HG03108 (cell line): Measurements from ENCODE around the gene SPAG16.
"Not testable (repeated sequence)": the region's sequence is repeated elsewhere in the genome, so short reads cannot be mapped to it uniquely, and the experiment has no call there.

ENCODE experiments used
- ATAC-seq: cut with Tn5 transposase; IDR thresholded peaks from one replicate; pipeline ENCODE4 v1.9.1; 2021; ENCODE audit warnings: moderate library complexity; ENCODE audit not compliant: unreplicated experiment

Gene SPAG16

DNA sequence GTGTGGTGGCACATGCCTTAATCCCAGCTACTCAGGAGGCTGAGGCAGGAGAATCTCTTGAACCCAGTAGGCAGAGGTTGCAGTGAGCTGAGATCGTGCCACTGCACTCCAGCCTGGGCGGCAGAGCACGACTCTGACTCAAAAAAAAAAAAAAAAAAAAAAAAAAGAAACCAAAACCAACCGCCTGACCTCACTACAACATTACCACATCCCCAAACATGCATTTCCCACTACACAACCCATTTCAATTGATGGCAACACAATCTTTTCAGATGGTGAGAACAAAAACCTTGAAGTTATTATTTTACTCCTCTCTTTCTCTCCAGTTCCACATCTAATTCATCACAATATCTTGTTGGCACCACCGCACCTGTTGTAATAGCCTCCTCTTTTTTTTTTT lies 778.0 kb downstream of the SPAG16 start:
- ATAC-seq, result not testable (repeated sequence)

DNA sequence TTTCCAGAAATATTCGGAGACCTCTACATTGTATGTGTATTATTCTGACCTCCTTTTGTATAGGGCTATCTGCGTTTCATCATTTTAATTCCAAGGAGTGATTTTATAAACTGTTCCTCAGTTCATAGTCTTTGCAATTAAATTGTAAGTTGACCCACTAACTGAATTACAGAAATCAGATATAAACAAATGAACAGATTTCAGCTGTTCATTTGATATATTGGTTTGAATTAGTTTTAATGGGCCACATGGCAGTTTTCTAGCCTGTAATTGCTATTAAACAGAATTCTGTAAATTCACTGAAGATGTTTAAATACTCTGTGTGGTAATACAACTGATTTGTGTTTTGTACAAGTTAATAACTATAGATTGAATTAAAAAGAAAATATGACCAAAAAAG lies 780.2 kb downstream of the SPAG16 start:
- no peak for ATAC-seq

DNA sequence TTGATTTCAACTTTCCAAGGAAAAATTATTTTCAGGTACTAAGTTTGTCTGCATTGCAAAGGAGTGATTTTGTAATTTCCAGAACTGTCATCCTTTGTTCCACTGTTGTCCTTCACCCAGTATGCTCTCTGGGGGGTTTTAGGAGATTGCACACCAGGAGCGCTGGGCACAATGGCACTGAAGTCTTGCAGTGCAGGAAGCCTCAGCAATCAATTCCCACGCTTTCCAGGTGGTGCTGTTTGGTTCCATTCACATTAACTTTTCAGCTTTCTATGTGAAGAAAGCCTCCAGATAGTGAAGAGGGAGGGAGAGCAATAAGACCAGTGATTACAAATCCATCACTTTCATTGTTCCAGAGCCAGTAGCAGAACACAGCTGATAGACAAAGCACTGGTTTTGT lies 782.6 kb downstream of the SPAG16 start:
- no peak for ATAC-seq

DNA sequence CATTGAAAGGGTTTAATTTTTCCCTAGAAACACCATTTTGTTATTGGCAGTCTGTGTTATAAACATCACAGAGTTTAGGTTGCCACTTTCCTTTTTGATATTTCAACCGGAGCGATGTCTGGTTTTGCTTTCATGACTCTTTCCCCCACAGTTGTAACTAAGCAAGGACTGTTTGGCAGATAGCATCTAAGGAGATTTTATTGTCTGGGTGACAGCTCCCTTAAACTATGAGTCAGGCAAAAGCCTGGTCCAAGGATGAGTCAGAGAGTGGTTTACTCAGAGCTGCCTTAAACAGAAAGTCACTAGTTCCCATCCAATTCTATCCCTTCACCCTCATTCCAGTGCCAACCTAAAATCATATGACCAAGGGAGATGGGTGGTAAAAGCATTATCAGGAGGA lies 785.0 kb downstream of the SPAG16 start:
- no peak for ATAC-seq

DNA sequence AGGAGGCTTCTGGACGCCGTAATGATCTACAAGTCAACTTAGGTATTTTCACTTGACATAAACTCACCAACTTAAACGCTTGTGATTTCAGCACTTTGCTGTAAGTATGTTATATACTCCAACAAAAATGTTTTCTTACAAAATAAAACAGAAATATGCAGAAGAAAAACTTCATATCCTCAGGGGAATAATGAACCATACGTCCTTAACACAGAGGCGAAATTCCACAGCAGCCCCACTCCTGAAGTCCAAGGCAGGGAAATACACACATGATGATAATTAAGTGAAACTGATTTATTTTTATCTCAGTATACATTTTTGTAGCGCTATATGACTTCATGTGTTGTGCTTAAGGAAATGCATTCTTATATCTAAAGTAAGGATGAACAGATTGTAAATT lies 791.2 kb downstream of the SPAG16 start:
- ATAC-seq, result no peak

DNA sequence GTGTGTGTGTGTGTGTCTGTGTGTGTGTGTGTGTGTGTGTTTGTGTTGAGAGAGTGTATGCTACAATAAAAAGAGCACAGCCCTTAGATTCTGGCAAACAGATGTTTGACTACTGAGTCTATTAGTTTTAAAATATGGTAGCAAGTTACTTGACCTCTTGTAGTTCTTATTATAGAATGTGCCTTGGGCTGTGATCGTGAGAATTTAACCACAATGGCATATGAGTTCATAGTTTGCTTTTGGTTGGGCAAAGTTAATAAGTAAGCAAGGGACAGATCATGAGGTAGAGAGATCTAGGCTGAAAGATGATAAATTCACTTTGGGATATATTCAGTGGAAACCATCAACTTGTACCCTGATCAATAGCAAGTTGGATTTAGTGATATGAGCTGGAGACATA lies 792.3 kb downstream of the SPAG16 start:
- ATAC-seq, result no peak

DNA sequence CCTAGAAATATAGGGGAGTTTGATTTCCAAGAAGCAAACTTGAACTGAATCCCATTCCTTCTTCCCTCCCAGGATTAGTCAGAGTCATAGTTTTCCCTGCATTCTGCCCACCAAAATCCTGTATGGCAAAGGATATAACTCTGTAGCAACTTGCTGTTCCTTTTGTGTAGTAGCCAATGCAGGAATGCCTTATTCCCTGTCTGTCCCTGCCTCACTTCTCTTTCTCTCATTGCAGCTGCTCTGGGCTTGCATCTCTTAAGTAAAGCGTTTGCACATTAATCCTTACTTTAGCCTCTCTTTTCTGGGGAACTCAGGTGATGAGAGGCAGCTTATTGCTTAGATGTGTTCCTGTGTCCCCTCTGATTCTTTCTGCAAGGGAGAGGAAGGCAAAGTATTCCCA lies 793.5 kb downstream of the SPAG16 start:
- no peak for ATAC-seq

DNA sequence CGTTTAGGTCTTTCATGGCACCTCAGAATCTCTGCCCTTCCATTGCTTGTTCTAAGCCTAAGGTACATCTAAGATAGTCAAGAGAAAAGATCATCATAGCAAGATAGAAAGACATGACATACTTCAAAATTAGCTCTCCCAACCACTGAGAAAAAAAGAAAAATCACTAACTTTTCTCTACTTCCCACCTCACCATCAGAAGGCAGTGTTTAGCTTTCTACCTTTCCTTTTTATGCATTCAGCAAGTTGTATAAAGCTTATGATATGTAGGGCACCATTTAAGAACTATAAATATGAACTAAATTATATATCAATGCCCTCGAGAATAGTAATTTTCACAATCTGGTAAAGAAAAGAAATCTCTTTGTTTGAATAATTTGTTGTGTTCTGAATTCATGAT lies 794.8 kb downstream of the SPAG16 start:
- no peak for ATAC-seq

DNA sequence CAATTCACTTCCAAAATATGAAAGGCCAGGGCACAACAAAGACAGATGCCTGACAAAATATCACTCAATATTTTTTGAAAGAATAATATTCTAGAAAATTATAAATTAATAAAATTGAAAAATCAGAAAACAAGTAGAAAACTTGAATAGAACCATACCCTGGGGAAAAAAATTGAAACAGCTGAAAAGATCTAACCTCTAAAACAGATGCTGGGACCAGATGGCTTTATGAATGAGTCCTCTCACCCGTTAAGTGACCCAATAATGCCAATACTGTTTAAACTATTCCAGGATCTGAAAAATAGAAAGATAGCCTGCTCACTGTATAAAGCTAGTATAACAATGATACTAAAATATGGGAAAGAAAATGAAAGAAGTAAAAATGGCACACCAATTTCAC lies 804.3 kb downstream of the SPAG16 start:
- ATAC-seq, result no peak

DNA sequence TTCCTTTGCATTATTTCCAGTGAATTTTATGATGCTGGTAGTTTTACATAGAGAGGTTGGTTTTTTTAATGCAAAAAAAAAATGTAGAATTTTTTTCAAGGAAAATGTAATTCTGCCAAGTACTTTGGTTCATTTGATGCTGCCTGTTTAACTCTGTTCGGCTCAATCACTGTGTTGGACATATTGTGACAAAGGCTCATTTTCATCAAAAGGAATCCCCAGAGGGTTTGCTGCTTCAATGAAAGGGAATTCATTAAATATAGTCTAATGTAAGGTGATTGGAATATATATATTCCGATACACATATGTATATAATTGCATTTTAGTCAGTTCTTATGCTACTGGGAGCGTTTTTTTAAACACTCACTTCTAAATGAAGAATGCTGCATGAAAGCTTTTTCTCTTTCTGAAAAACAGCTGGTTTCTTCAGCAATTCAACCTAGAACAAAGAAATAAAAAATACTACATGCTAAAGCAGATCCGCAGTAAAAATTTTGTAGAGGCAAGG lies 812.0 kb downstream of the SPAG16 start:
- ATAC-seq, result no peak

DNA sequence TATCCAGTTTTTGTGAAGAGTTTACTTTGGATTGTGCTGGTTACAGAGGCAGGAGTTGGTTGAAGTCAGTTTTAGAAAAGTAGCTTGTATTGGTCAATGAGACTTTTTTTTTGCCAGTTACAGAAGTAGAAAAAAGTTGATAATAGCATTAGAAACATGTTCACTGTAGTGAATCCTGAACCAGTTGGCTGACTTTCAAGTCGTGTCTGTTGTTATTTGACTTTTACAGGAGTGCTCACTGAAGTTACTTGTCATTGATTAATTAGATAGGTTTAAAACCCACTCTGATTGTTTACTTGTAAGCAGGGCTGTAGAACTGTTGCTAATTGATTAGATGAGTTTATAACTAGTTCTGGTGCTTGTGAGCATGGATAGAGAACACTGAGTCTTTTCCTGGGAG lies 814.5 kb downstream of the SPAG16 start:
- ATAC-seq, result no peak

DNA sequence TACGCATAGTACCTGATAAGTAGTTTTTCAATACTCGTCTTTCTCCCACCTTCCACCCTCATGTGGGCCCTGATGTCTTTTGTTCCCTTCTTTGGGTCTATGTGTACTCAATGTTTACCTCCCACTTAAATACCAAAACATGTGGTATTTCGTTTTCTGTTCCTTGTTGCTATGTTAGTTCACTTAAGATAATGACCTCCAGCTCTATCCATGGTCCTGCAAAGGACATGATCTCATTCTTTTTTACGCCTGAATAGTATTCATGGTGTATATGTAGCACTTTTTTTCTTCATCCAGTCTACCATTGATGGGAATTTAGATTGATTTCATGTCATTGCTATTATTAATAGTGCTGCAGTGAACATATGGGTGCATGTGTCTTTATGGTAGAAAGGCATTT lies 816.2 kb downstream of the SPAG16 start:
- ATAC-seq, result no peak

DNA sequence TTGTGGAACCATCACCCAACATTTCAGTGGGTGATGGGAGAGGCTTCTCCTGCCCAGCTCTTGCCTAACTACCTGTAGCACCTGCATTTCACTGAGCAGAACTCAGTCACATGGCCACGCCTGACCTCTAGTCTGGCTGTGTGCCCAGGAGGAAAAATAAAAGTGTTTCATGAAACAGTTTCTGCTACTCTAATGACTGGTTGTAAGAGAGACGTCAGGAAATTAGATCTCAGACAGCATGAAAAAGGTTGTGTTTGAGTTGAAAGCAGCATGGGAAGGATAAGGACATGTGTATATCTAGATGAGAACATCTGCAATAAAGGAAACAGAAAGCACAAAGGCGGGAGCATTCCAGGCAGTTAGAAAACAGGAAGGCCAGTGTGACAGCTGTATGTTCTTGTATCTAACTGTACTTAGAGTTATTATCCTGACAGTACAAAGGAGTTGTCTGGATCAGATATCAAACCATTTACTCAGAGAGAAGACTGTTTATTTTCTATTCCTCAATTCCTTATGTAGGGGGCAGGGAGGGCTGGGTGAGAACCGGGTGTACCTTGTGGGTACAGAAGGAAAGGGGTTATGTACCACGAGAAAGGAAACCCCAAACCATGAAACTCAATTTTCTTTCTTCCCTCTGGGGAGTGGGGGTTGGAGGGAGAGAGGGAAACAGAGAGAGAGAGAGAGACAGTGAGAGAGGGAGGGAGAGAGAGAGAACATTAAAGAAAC lies 819.2 kb downstream of the SPAG16 start:
- ATAC-seq, result no peak

DNA sequence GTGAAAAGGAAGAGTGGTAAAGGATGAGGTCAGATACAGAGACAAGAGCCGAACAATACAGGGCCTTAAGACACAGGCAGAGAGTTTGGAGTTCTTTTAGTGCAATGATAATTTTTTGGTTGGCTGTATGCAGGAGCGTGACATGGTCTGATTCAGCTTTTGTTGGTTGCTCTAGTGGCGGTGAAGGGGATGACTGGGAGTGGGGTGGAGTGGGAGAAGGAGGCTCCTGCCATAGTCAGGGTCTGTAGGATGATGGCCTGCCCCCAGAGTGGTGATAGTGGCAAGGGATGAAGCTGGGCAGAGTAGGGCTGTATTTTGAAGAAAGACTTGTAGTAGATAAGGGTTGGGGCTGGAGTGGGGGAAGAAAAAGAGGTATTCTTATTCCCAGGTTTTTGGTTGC lies 820.0 kb downstream of the SPAG16 start:
- no peak for ATAC-seq

DNA sequence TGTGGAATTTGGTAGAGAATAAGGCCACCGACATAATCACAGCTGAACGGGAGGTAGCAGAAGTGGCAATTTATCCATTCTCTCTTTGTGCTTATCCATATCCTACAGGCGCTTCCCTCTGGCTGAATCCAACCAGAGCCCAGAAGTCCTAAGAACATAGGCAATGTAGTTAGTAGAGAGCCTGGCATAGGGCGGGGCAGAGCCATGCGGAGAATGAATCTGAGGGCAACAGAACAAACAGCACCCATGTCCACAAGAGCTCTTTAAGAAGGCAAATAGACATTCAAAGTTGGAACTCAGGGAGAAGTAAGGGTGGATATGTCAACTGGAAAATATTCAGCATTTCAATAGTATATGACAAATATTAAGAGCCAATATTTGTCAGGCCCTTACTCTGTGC lies 820.7 kb downstream of the SPAG16 start:
- ATAC-seq, result no peak

DNA sequence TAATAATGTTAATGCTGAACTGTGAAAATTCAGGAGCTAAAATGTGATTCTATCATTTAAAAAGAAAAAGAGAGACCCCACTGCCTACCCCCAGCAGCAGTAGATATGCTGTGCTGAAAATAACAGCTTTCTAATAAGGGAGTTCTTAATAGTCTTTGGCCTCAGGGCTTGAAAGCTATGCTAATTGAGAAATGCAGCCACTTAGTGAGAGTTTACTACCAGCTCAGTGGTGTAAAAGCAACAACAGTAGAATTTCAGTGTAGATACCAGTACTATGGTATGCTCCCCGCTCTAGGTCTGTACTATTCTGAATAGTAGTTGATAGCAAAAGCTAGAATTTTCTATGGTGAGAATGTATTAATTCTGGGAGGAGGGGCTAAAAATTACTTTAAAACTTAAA lies 823.5 kb downstream of the SPAG16 start:
- no peak for ATAC-seq

DNA sequence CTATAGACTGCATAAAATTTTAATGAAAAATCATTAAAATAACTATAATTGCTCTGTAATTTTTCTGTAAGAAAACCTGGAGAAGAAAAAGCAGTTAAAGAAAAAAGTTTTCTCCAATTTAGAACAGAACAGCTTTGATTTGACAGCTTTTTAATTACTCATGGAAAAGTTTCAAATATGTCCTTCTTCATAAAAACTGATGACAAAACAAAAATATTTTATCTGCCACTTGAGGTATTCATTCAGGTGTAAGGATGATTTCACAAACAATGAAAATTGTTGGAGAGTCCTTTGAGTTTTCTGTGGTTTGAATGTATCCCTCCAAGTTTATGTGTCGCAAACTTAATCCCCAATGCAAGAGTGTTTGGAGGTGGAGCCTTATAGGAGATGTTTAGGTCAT lies 824.3 kb downstream of the SPAG16 start:
- ATAC-seq, result no peak

DNA sequence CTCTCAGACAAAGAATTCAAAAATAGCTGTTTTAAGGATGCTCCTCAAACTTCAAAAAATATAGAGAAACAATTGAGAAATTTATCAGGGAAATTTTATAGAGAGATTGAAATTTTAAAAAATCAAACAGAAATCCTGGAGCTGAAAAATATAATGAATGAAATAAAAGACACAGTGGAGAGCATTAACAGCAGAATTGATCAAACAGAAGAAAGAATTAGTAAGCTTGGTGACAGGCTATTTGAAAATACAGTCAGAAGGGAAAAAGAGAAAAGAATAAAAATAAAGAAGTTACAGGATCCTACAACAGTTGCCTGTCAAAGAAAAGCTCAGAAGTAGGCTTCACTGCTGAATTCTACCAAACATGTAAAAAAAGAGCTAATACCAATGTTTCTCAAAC lies 832.8 kb downstream of the SPAG16 start:
- ATAC-seq, result no peak

DNA sequence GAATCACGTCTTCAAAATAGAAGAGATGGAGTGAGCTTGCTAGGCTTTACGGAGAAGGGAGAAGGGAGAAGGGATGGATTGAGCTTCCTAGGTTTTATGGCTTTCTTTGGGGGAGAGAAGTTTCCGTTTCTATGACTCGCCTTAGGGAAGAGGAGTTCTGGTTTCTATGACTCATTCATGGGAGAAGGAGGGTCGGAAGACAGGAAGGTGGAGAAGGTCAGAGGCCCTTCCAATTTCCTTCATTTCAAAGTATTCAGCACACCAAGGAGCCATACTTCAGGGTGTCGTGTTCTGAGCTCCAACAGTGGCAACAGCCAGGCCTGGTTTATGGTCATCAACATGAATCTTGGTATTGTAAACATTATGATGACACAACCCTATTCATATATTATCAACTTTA lies 841.9 kb downstream of the SPAG16 start:
- ATAC-seq, result no peak

DNA sequence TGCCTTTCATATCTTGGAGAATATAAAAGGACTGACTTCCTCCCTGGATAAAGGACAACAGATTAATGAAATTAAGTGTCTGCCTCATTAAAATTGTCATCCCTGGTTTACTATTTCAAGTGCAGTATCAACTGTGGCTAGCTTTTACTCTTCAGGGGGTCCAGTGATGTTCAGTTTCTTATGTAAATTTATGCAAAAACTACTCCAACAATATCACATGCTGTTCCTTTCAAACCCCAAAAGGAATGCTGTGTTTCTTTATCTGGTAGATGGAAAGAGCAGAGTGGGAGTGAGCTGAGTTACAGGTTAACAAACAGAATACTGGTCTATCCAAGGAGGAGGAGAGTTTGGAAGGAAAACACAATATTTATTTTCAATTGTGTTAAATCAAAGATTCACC lies 842.9 kb downstream of the SPAG16 start:
- no peak for ATAC-seq

DNA sequence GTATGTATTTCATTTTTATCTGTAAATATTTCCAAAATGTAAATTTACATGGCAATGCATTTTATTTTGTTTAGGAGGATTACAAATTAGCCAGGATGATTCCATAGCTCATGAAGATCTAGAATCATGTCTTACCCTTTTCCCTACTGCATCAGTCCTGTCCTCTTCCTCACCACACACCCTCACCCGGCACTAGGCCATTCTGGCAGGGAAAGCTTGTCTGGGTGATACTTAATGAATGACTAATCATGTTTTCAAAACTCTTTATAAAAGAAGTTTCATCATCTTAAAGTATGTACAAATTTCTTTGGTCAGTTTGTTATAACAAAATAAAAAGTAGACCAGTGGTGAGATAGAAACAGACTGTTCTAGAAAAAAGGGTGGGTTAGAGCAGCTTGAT lies 843.3 kb downstream of the SPAG16 start:
- ATAC-seq, result no peak

DNA sequence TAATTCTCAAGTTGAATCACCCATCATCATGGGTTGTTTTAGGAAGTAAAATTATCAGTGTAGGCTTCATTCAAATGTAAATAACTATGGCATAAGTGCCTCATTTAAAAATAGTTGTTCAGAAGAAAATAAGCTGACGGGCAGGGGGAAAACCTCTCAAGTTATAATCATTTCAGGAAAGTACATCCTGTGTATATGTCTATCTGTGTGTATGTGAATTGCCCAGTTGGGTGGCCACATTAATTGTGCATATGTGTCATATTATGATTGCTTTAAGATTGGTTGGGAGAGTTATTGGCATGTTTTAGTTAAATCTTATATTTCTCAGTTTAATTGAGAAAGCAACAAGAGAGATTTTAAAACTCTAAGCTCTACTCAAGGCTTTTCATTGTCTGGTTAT lies 843.8 kb downstream of the SPAG16 start:
- ATAC-seq, result no peak

DNA sequence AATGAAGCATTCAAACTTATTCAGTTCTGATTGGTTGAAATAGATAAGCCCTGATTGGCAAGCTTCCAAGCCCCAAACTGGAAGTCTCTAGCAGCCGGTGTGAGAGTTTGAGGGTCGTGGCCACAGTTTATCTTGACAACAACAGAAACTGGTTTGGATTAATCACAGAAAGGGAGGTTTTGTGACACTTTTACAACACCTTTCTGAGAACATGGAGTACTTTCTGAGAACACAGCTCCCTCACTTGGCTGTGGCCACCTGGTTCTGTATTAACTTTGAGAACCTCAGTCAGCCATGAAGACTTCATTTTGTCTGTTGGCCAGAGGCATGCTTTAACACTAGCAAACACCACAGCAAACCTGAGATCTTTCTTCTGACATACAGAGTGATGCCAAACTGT lies 845.9 kb downstream of the SPAG16 start:
- ATAC-seq, result no peak
